HAP-1 (cell line): ENCODE data around the gene EPDR1.
"Not testable (repeated sequence)": the region's sequence is repeated elsewhere in the genome, so short reads cannot be mapped to it uniquely, and the experiment has no call there.

Experiments used
- DNase-seq, 2 experiments: peaks; one replicate each; pipeline ENCODE4 v3.0.0-alpha.2; 2016 to 2020; ENCODE audit warnings: low spot score in 2 of 2
- H3K27me3 ChIP-seq: fragments of 250-450 bp; sonication (Bioruptor Pico); 2 replicates; pipeline ENCODE4 v1.5.1; 2020; ENCODE audit warnings: low read depth, mild to moderate bottlenecking, moderate library complexity
- H3K36me3 ChIP-seq: fragments of 250-450 bp; sonication (Bioruptor Pico); replicated peaks from 2 replicates; pipeline ENCODE4 v1.5.1; 2020; ENCODE audit warnings: mild to moderate bottlenecking
- H3K4me1 ChIP-seq: fragments of 250-450 bp; sonication (Bioruptor Pico); 2 replicates; pipeline ENCODE4 v1.5.1; 2020; ENCODE audit warnings: mild to moderate bottlenecking
- H3K4me3 ChIP-seq: fragments of 250-450 bp; sonication (Bioruptor Pico); 2 replicates; pipeline ENCODE4 v1.5.1; 2020; ENCODE audit warnings: mild to moderate bottlenecking, moderate library complexity
- H3K9me3 ChIP-seq: fragments of 250-450 bp; sonication (Bioruptor Pico); 2 replicates; pipeline ENCODE4 v1.5.1; 2020; ENCODE audit warnings: mild to moderate bottlenecking, moderate library complexity
- in situ Hi-C: fragments of 300-500 bp; cut with MboI; formaldehyde crosslinking; loops from 3 replicates; pipeline ENCODE4 v1.14.3; 2020; ENCODE audit warnings: low sequenced_read_pairs, inconsistent platforms, mixed read lengths

Gene EPDR1

DNA sequence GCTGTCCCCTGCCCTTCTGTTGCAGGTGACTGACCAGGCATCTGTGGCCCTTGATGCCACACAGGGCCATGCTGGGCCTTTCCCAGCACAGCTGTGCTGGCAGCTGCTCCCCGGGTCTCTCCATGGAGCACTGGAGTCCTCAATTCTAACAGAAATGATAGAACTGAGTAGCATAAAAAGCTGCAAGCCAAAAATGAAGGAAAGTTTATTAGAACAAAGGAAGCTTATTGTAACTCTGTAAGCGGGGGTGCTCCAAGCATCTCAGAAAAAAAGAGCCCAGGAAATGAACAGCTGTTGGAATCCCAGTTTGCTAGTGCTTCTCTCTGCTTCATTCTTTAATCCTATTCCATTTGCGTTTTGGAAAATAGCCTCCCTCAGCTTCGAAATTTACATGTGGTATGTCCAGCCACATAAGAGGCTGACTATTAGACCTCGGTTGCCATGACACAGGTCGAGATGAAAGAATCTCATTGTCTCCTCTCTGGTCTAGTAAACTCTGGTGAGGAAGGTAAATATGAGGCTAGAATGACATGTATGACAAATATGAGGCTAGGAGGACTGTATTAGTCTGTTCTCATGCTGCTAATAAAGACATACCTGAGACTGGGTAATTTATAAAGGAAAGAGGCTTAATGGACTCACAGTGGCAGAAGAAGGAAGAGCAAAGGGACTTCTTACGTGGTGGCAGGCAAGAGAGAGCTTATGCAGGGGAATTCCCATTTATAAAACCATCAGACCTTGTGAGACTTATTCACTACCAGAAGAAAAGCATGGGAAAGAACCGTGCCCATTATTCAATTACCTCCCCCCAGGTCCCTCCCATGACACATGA lies 23.7 kb downstream of the EPDR1 start:
- Histone ChIP-seq H3K4me3 (no peak overlapping the region), H3K4me1 (no peaks in the 10 kb centered on the region), H3K27me3 (no peaks in the 10 kb centered on the region), H3K36me3 (no peaks in the 10 kb centered on the region), H3K9me3 (no peaks in the 10 kb centered on the region)
- in situ Hi-C loops, result no loop called here
- no peak for DNase-seq

GRCh38 chr7:37944737-37945054 lies 24.3 kb downstream of the EPDR1 start:
- in situ Hi-C loops, result no loop called here
- Histone ChIP-seq H3K9me3 (no peaks in the 10 kb centered on the region), H3K4me1 (no peaks in the 10 kb centered on the region), H3K27me3 (no peaks in the 10 kb centered on the region), H3K4me3 (no peak overlapping the region), H3K36me3 (no peaks in the 10 kb centered on the region)
- no peak for DNase-seq

- H3K4me1 ChIP-seq, result no peaks in the 10 kb centered on the region
- no peak for DNase-seq
- in situ Hi-C loops, result no loop called here
- H3K4me3 ChIP-seq, result no peak overlapping the region
- H3K36me3 ChIP-seq, result no peaks in the 10 kb centered on the region
- no peaks in the 10 kb centered on the region for H3K27me3 ChIP-seq
- H3K9me3 ChIP-seq, result no peaks in the 10 kb centered on the region
Observed at GRCh38 chr7:37945336-37945735, 24.9 kb downstream of the EPDR1 start.

GRCh38 chr7:37947138-37947940 lies 26.9 kb downstream of the EPDR1 start:
- H3K4me1 ChIP-seq, result no peaks in the 10 kb centered on the region
- H3K36me3 ChIP-seq, result no peaks in the 10 kb centered on the region
- no peak overlapping the region for H3K4me3 ChIP-seq
- DNase-seq, result no peak
- in situ Hi-C loops, result no loop called here
- H3K9me3 ChIP-seq, result no peaks in the 10 kb centered on the region
- H3K27me3 ChIP-seq, result no peaks in the 10 kb centered on the region

DNA sequence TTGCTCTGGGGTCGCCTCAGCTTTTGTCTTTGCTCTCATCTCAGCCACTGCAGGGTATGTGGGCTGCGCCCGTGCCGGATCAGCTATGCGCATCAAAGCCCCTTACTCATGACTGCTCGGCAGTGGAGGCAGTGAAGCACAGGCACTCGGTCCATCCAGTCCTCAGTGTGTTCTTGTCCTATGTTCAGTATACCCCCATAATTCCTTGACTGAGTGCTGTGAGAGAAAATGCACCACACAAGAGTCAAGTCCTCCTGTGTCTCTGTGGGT lies 27.4 kb downstream of the EPDR1 start:
- H3K9me3 ChIP-seq, result no peaks in the 10 kb centered on the region
- H3K27me3 ChIP-seq, result no peaks in the 10 kb centered on the region
- no peaks in the 10 kb centered on the region for H3K4me1 ChIP-seq
- H3K36me3 ChIP-seq, result no peaks in the 10 kb centered on the region
- DNase-seq, result no peak
- in situ Hi-C loops, result no loop called here
- no peak overlapping the region for H3K4me3 ChIP-seq

GRCh38 chr7:37952240-37952639 lies 31.8 kb downstream of the EPDR1 start:
- H3K9me3 ChIP-seq, result no peaks in the 10 kb centered on the region
- no peaks in the 10 kb centered on the region for H3K36me3 ChIP-seq
- no peak for DNase-seq
- H3K27me3 ChIP-seq, result no peaks in the 10 kb centered on the region
- no peaks in the 10 kb centered on the region for H3K4me1 ChIP-seq
- in situ Hi-C loops, result no loop called here
- no peak overlapping the region for H3K4me3 ChIP-seq

- in situ Hi-C loops, H3K9me3 ChIP-seq, H3K36me3 ChIP-seq, H3K4me1 ChIP-seq, H3K4me3 ChIP-seq, DNase-seq, H3K27me3 ChIP-seq: not testable (repeated sequence)
Observed at GRCh38 chr7:37954217-37954616, 33.8 kb downstream of the EPDR1 start.

- Histone ChIP-seq H3K36me3 (no peaks in the 10 kb centered on the region), H3K4me1 (no peaks in the 10 kb centered on the region), H3K27me3 (no peaks in the 10 kb centered on the region), H3K9me3 (no peaks in the 10 kb centered on the region), H3K4me3 (no peak overlapping the region)
- DNase-seq, result no peak
- in situ Hi-C loops, result no loop called here
Observed at GRCh38 chr7:37956791-37957190, 36.4 kb downstream of the EPDR1 start.

GRCh38 chr7:37957221-37957970 lies 37.0 kb downstream of the EPDR1 start:
- Histone ChIP-seq H3K9me3 (no peaks in the 10 kb centered on the region), H3K4me1 (no peaks in the 10 kb centered on the region), H3K4me3 (no peak overlapping the region), H3K27me3 (no peaks in the 10 kb centered on the region), H3K36me3 (no peaks in the 10 kb centered on the region)
- in situ Hi-C loops, result no loop called here
- DNase-seq, result no peak

- H3K27me3 ChIP-seq, result no peaks in the 10 kb centered on the region
- no peaks in the 10 kb centered on the region for H3K4me1 ChIP-seq
- in situ Hi-C loops, result no loop called here
- H3K4me3 ChIP-seq, result no peak overlapping the region
- H3K9me3 ChIP-seq, result no peaks in the 10 kb centered on the region
- no peaks in the 10 kb centered on the region for H3K36me3 ChIP-seq
- no peak for DNase-seq
Observed at GRCh38 chr7:37960483-37960882, 40.0 kb downstream of the EPDR1 start.

- Histone ChIP-seq H3K36me3 (no peaks in the 10 kb centered on the region), H3K4me3 (no peak overlapping the region), H3K27me3 (no peaks in the 10 kb centered on the region), H3K9me3 (no peaks in the 10 kb centered on the region), H3K4me1 (no peaks in the 10 kb centered on the region)
- in situ Hi-C loops, result no loop called here
- no peak for DNase-seq
Observed at GRCh38 chr7:37961251-37961650, 40.8 kb downstream of the EPDR1 start.

GRCh38 chr7:37964196-37964595 lies 43.8 kb downstream of the EPDR1 start:
- DNase-seq, result no peak
- in situ Hi-C loops, result no loop called here
- Histone ChIP-seq H3K4me1 (no peaks in the 10 kb centered on the region), H3K36me3 (no peaks in the 10 kb centered on the region), H3K4me3 (no peak overlapping the region), H3K27me3 (no peaks in the 10 kb centered on the region), H3K9me3 (no peaks in the 10 kb centered on the region)

DNA sequence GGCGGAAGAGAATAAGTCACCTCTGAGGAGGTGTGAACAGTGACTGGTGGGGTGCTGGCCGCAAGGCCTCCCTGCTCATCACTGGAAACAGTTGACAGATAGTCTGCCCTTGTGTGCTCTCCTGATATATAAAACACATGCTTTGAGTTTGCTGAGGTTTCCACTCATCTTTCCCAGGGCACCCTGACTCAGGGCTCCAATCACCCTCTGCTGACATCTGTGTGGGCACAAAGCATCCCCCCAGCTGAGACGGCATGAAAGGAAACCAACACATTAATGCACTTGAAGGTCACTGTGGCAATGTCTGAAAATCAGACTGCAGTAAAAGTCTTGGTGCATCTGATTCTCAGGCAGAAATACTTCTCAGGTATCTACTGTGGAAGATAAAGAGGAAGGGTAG lies 49.8 kb downstream of the EPDR1 start:
- H3K27me3 ChIP-seq, result no peaks in the 10 kb centered on the region
- DNase-seq, result no peak
- no peaks in the 10 kb centered on the region for H3K4me1 ChIP-seq
- in situ Hi-C loops, result no loop called here
- H3K9me3 ChIP-seq, result no peaks in the 10 kb centered on the region
- no peaks in the 10 kb centered on the region for H3K36me3 ChIP-seq
- no peak overlapping the region for H3K4me3 ChIP-seq

GRCh38 chr7:37971491-37971890 lies 51.1 kb downstream of the EPDR1 start:
- in situ Hi-C loops, result no loop called here
- Histone ChIP-seq H3K36me3 (no peaks in the 10 kb centered on the region), H3K9me3 (no peaks in the 10 kb centered on the region), H3K4me1 (no peaks in the 10 kb centered on the region), H3K27me3 (no peaks in the 10 kb centered on the region), H3K4me3 (no peak overlapping the region)
- DNase-seq, result no peak
